HG03039 (cell line): ENCODE results near the gene MEIS2.

ENCODE experiments used
- ATAC-seq: cut with Tn5 transposase; IDR thresholded peaks from one replicate; pipeline ENCODE4 v1.9.1; 2021; ENCODE audit warnings: mild to moderate bottlenecking, moderate library complexity; ENCODE audit not compliant: unreplicated experiment

MEIS2 gene

DNA sequence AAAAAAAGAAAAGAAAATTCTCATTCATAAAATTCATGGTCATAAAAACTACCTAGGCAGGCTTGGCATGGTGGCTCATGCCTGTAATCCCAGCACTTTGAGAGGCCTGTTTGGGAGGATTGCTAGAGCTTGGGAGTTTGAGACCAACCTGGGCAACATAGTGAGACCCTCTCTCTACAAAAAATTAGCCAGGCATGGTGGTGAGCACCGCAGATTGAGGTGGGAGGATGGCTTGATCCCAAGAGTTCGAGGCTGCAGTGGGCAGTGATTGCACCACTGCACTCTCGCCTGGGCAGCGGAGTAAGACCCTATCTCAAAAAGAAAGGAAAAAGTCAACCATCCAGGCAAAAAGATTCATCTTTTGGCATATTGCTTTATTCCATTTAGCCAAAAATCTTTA is 58.5 kb downstream of the MEIS2 start:
- ATAC-seq = no peak

DNA sequence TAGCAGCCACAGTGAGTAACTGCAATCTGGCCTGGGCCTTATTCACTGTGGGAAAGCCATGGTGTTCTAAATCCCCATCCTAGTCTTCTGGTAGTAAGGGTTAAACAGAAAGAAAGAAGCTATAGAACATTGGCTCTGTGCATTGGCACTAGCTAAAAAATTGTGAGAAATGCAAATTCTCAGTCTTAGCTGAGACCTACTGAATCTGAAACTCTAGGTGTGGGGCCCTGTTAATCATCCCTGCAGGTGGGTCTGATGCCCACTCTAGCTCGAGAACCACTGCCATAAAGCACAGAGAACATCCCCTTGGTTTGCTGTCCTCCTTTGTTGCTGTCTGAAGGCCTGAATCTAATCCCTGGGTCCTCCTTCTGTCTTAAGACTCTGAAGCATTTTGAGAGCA is 59.3 kb downstream of the MEIS2 start:
- no peak for ATAC-seq

DNA sequence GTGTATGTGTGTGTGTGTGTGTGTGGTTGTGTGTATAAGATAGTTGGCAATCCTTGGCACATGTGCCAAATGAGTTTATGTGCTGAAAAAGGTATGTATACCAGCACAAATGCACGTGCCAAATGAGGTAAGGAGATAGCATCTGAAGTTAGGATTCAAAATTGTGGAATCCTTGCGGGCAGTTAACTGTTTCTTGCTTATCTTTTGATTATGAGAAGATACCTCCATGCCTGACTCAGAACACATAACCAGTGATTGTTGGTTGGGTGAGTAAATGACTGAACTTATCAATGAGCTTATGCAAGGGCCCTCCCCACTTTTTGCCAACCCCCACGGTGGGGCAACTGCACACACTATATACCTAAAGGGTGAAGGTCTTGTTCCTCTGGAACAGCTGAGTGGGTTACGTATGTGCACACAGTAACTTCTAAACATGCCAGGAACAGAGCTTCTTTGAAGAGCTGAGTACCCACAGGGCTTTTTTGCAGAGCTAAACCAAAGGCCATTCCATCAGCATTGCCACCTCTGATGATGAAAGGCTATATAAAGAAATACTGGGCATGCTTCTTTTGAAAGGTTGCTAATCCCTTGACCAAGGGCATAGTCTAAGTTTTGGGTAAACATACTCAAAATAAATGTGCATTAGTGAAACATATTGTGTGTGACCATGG is 60.1 kb downstream of the MEIS2 start:
- no peak for ATAC-seq

DNA sequence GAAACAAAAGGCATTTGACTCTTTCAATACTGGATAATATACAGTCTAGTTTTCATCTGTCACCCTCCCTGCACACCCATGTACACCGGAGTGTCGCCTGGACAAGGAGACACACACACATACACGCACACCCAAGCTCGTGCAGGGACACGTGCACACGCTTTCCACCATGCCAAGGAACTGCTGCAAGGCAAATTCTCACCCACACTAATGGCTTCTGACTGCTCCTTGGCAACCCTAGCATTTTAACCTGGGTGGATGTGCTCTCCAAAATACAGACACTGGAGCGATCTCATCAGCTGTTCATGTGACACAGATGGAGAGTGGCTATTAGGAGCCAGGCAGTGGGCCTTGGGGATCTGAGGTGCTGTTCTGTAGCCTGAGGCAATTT is 61.6 kb downstream of the MEIS2 start:
- no peak for ATAC-seq

DNA sequence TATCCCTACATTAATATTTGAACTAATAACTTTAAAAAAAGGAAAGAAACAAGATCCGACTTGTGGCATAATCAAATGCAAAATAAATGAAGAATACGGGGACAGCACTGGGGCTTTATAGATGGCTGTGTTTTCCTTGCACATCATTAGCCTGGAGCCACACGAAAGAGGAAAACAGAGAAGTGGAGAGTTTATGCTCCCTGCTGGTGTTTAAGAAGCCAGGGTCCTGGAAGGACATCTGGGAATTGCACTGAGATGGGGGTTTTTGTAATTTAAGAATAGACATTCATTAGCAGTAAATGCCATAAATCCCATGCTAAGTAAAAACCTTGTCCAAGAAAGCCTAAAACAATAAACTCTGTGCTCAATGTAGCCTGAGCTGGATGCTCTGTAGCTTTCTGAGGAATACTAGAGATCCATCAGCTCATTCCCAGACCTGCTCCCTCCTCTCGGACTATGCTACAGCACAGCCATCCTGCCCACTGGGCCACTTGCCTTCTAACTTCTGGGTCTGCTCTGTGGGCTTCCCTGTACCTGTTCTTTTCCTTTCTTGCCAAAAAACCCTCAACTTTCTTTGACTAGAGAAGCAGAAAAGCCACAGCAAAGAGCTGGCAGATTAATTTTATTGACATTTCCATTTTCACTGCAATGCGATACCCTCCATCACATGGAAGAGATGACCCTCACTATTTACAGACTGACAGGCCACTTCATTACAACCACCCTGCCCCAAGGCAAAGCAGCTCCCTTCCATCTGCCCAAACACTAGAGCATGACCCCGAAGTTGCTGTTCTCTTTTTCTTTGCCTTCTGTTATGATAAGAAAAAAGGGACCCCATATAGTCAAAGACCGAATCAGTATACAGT is 62.3 kb downstream of the MEIS2 start:
- no peak for ATAC-seq

DNA sequence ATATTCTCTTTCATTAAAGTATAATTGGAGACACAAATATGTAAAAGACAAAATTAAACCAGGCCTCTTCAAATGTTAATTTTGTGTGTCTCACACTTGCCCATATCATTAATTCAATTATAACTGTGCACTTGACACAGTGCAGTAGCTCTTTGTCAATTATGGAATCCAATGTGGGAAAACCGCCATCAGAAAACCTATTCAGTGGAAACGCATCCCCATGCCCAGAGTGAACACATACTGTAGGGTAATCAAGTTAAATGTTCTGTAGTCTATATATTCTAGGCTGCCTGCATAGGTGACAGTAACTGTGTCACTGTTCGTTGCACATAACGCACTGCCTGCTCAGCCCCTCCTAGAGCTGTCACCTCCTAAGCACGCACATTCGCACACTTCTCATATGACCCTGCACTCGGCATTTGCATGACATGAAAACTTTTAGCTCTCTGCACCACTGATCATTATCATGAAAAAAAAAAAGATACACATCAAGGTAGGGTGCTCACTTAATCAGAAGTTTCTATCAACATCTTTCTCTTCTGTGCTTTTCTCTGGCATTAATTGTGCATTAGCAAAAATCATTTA is 63.2 kb downstream of the MEIS2 start:
- no peak for ATAC-seq

DNA sequence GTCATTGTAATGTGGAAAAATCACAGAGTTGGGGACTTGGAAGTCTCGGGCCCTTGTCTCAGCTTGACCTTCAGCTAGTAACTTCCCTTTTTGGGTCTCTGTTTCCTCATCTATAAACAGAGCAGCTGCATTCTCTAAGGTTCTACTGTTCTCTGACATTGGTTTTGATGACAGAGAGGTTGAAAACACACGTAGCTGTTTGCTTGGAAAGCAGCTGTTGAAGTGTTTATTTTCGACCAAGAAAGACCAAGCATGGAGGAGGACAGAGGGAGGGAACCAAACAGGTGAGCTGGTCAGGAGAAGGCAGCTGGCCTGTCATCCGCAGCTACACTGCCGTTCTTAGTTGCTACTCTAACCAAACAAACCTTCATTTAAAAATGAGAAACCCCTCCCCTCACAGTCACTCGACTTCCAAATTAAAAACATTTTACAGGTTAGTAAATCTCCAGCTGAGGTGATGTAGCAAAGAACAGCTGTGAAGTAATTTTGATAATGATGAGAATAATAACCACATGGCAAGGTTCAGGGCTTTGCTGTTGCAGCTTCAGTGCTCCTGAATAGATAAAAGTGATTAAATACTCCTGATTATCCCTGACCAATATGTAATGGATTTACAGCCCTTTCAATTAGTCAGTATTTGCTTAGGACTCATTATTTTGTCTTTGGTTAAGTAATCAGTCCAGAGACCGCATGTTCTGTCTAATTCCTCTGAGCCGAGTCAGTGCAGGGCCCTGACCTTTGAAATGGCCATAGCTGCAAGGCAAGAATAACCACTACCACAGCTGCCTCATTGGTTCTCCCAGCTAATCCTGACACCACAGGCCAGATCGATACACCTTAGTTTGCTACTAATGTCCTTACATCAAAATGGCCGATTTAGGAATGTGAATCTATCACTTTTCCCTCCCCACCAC is 65.3 kb downstream of the MEIS2 start:
- ATAC-seq = no peak

DNA sequence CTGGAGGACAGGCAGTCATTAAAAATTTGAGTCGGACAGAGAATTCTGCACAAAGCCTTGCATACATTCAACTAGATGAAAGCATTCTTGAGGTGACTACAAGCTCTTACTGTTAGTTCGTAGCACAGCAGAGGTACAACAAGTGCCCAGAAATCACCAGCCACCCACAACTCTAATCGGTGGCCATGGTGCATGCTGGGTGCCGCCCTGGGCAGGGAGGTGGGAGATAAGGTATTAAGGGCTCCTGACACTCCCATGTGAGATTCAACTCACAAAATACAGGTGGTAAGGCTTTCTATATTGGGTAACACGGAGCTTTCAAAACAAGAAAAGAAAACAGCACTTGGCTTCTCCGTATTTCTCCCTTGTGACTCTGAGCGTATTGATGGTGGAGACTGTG is 66.0 kb downstream of the MEIS2 start:
- ATAC-seq = no peak

DNA sequence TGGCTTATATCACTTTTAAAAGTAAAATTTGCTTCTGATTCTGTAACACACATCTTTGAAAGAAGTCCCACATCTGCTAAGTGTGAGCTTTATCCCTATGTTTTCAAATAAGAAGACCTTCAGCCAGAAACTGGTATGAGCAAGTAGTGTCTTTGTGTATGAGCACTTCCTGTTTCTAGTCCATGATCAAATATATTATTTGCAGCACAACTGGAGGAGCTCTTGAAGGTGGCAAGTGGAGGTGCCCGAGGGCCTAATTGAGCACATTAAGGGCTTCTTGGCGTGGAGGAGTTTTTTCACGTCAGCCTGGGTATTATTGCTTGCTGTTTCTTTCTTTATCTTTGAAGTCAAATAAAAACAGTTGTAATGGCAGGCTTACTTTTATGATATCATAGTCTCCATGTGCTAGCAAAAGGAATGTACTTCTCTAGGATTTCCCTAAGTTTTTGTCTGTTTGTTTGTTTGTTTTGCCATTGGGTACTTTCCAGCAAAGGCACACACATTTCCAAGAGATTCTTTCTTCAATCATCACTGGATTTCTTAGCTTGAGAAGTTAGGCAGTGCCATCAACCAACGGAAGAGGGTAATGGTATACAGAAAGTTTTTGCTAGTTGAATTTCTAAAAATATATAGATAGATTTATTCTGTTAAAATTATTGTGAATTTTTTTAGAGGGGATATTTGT is 68.1 kb downstream of the MEIS2 start:
- ATAC-seq = no peak

DNA sequence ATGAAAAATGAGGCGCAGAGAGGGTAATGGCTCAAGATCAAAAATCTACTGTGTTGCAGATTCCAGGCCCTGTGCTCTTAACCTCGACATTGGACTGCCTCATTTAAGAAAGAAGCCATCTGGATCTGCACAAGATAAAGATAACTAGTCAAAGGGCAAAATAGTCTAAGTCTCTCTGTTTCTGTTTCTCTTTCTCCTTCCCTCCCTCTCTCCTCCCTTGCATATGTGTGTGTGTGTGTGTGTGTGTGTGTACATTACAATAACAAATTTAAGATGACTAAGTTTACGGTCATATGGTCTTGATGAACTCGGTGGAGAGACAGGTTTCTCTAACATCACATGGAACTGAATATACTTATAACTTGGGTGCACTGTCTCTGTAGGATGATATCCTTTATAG is 69.2 kb downstream of the MEIS2 start:
- no peak for ATAC-seq

DNA sequence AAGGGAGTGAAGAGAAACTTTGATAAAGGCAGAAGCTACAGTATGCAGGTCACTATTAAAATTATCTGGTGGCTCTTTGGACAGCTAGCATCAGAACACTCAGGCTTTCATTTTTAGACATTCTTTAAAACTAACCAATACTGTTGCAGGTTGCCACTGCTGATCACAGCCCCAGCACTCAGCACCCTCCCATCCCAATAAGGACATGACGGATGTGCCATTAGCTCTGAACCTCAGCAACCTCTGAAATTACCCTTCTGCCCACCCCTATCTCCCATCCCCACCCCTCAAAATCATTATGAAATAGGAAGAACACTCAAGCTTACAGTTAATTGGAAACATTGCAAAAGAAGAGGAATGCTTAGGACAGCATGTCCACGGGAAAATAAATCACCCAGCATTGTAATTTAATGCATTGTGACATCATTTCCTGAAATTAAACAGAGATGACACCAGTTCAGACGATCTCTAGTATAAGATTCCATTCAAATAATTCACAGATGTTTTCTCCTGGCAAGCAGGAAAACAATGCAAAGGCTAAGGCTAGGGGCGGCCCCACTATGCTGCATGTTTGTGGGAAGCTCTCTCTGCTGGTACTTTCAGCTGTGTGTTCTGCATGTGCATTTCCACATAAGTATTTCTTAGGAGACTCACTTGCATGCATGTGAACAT is 71.6 kb downstream of the MEIS2 start:
- ATAC-seq = no peak

DNA sequence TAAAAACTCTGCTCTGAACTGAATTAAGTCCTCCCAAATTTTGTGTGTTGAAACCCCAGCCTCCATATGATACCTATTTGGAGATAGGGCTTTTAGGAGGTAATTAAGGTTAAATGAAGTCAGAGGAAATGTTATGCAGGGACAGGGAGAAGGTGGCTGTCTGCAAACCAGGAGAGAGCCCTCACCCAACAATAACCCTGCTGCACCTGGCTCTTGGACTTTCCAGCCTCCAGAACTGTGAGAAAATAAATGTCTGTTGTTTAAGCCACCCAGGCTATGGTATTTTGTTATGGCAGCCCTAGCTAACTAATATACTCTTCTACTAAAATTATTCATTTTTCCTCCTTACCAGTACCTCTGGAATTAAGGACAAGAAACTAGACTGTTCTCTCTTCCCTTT is 79.5 kb downstream of the MEIS2 start:
- ATAC-seq = no peak

DNA sequence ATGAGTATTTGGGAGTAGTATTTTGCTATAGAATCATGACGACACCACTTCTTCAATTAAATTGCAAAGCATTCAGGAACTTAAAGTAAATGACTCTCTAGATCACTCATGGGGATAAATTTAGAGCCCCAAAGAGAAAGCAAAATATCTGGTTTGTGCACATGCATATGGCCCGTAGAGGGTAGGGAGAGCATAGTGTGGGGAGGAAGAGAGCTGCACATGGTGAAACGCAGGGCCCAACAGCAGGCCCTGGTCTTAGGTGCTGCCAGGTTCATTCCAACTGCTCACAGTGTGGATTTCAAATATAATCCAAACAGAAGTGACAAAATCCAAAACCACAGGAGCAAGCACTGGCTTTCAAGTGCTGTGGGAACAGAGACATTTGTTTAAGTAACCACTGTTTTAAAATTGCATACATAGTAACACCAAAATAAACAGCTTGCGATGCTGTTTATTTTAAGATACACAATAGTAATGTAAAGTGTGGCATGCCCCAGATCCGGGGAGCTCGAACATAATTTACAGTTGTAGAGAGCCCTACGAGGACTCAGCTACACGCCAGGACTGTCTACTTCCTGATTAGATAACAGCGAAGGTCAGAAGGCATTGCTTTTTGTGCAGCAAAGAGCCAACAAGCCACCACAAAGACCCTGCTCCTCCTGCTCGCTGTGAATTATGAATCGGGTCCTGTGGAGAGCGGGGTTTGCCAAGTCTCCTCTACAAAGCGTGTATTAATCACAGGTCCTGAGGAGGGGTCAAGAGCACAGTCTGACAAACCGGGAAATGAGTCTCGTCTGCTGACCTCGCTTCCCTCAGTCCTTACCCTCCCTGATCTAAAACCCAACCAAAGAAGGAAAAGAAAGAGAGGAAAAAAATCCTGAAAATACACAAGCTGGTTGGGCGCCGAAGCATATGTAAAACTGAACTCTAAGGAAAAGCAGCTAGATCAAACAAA is 80.6 kb downstream of the MEIS2 start:
- no peak for ATAC-seq

DNA sequence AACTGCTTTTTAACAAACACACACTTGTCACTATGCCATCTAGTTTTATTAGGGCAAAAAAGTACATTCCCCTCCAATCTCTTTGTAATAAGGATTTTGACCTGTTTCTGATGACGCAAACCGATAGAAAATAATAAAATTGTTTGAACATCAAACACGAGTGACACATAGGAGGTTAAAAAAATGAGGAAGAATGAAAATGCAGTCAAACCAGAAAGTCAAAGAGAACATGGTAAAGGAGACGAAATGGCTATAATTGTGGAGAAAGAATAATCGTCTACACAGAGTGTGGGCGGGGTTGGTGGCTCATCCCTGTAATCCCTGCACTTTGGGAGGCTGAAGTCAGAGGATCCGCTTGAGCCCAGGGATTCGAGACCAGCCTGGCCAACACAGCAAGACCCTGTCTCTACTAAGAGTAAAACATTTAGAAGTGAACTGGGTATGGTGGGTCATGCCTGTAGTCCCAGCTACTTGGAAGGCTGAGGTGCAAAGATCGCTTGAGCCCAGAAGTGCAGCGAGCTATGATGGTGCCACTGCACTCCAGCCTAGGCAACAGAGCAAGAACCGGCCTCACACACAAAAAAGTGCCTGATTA is 83.2 kb downstream of the MEIS2 start:
- ATAC-seq = no peak

DNA sequence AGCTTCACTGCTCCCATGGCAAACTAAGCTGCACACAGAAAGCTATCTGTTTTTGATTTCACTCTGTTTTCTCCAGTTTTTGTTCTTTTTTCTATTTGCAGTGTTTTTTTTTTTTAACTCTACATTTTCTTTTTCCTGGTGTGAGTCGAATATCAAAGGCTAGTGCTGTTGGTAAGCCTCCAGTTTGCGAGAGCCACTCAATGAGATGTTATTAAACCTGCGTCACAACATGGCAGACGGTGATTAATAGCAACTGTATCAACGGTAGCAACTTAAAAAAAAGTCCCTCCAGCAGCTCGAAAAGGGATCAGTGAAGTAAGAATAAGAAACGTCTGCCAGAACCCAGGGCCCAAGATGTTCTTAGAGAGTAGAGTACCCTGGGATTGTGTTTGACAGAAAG is 84.1 kb downstream of the MEIS2 start:
- no peak for ATAC-seq

DNA sequence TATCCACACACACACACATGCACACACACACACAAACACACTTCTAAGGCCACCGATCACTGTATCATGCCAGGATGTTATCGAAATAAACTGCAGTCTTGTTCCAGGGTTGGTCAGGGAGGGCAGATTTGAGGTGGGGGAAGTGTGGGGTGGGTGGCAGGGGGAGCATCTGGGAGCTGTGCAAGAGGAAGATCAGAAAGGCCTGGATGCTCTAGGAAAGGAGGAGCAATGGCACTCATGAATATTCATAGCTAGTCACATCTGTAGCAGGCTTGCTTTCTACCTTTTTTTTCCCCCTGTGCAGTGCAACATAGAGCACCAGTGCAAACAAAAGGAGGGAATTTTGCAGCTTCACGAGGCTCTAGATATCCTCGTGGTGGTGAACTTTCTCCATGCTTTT is 84.9 kb downstream of the MEIS2 start:
- no peak for ATAC-seq

DNA sequence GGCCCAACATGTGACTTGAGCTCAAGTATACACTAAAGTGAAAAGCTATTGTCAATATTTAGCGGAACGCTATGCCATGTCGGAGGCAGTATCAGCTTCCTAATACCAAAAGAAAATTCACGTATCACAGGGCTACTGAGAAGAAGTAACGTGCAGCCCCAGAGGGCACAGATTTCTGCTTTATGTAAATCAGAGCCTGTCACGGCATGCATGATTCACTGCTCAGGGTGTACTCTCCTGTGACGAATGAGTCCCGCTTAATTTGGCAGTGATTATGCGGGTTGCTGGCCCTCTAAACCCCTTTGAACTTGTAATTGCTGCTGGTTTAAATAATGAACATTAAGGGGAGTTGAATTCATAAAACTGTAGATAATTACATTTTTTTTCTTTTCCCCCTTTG is 85.3 kb downstream of the MEIS2 start:
- ATAC-seq = no peak

DNA sequence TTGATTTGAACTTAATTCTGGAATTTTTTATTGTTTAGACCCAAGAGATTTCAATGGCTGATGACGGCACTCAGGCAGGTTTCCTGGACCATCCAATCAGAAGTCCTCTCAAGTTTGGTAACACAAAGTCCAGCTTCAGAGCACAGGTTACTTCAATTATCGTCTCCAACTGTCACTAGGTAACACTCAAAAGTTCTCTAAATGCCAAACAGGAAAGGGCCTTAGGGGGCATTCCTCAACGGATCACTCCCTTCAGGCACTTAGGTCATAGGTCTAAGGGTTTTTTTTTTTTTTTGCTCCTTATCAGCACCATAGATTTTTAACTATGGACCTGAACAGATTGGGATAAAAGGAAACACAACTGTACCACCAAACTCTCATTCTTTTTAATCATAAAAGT is 85.8 kb downstream of the MEIS2 start:
- no peak for ATAC-seq

DNA sequence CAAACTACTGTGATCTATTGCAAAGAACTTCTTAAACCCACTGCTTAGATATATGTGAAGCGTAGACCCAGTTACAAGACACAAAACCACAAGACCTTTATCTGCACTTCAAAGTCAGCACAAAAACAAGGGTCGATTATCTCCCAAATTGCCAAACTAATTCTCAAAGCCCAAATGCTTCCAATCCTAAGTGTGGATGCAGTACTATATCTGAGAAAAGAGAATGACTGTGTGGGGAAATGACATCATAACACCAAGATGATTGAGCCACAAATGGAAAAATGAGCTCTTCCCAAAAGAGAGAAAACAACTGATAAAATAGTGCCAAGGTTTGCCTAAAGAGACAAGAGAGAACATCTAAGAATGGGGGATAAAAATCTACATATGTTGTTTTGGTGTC is 86.2 kb downstream of the MEIS2 start:
- ATAC-seq = no peak
